ENCODE data around the gene MYO5B. TPM values are rescaled to one million over a fixed set of nuclear protein-coding genes. Genes with fewer than 3 reads are reported as not detected.

Gene MYO5B
- total RNA-seq, 2 donors from 2014 or later = 128 to 139 TPM

DNA sequence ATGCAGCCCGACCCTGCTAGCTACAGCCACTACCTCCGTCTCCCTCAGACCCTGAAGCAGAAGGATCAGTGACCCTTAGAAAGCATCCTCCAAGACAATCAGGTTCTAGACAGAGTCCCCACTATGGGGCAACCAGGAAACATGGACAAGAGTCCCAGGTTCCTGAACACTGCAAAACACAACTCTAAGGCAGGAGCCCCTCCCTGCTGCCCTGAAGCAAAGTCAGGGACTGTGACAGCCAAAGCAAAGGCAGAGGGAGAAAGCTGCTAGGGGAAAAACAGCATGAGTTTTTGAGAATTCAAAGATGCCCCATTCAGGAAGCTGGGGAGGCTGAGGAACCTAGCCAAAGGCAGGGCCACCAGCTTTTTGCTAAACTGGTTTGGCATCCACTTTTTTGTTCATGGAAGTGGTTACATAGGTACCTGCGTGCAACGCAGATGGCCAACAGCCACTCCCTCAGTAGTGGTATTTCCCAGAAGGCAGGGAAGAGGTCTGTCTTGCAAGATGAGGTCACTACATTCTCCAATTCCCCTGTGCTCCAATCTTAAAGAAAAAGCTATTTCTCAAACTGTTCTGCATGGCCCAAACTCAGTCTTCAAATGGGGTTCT lies 33.2 kb downstream of the MYO5B start:
- intact Hi-C loops (cut with DNase I, micrococcal nuclease) = no loop called here
- peak; percentile 25 for ATAC-seq
- DNase-seq = no peak

DNA sequence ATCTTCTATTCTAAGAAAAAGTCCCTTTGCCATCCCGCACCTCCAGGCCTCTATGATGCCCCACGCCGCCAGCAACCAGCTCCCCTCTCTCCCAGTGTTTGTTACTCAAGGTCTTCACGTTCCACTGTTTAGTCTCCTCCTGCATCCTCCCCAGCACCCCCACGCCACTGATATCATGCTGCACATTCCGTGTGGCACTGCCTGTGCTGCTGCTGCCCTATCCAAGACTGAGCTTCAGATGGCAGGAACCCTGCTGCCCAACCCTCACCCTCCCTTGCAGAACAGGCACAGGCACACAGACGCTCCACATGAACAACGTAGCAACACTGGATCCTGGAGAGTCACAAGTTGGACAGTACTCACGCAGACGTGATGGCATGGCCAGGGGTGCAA lies 35.3 kb downstream of the MYO5B start:
- peak; percentile 35 for ATAC-seq
- intact Hi-C loops (cut with DNase I, micrococcal nuclease) = no loop called here
- peak in 1 of 2 donors; percentile 19 for DNase-seq

DNA sequence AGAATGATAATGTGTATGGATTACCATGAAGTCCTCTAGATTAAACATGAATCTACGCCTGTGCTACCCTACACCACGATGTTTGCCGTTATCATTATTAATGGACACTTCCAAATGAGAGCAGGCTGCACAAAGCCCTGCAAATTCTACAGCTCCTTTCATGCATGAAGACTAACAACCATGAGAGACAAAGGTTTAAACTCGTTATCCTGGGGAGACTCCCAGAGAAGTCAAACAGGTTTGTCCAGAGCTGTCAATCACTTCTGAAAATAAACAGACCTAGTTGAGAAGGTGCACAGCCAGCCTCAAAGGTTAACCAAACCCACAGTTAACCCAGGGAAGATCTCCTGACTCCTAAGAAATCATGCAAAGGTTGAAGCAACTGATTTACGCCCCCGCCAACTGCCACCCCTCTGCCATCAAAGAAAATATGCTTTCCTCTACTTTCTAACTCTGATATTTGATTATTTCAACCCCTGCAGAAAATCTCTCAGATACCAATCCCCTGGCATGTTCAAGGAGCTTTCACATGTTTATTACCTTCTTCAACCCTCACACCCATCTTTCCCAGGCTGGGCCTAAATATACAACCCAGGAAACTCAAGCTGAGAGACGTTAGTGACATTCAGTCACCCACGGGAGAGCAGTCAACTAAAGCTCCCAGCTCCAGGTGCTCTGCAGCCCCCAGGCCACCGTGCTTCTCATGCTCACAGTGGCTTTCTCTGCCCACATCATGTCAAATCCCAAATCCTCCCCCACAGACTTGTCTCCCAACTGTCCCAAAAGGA lies 35.9 kb downstream of the MYO5B start:
- ATAC-seq (peak; percentile 85), DNase-seq (peak; percentile 38 to 45)
- intact Hi-C loops (cut with DNase I, micrococcal nuclease) = no loop called here

DNA sequence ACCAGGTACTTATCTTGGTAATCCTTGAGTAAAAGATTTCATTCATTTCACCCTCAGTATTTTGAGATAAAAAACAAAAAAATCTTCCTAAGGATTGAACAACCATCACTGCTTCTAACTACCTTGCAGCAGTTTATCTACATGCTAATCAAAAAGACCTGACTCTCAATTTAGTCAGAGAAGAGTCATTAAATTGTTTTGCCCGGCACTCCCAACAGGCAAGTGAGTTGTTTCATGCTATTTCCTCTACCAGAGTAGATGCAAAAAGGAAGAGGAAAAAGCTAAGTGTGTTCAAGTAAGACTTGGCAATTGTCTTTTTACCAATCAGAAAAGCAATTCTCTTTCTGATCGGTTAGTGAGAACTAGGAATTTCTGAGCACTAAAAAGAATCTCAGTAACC lies 39.5 kb downstream of the MYO5B start:
- ATAC-seq = peak; percentile 50
- intact Hi-C loops (cut with DNase I, micrococcal nuclease) = no loop called here
- no peak for DNase-seq

DNA sequence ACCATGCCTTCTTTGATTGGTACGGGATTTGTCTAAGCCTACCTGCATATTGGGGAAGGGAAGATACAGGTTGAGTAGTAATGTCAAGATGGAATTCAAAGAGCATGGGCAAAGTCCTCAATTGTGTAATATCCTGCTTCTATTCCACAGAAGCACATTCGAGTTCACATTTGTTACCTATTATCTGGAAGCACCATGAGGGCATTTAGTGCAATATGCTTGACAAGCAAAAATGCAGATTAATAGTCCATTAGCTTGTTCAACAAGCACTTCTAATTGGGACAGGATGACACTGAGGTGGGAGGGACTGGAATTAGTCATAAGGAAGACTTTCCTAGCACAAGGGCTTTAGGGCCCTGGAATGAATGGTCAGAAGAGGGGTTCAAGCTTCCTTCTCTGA lies 40.5 kb downstream of the MYO5B start:
- DNase-seq (no peak), ATAC-seq (peak; percentile 40)
- intact Hi-C loops (cut with DNase I, micrococcal nuclease) = no loop called here

DNA sequence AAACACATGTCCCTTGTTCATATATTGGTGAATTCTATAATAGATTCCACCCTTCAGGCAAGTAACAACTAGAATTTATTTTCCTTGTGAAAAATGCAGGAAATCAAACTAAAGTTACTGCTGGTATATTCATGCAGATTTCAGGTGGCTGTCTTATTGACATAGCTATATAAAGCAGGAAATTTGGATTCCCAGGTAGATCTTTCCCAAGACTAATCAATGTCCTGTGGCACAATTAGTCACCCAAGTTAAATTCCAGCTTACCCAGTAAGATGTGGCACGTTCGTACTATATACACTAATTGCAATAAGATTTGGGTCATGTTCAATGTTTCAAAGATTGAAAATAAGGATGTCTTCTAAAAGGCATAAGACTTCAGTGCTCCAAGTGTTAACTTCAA lies 42.0 kb downstream of the MYO5B start:
- DNase-seq (no peak), ATAC-seq (no peak)
- intact Hi-C loops (cut with DNase I, micrococcal nuclease) = no loop called here

DNA sequence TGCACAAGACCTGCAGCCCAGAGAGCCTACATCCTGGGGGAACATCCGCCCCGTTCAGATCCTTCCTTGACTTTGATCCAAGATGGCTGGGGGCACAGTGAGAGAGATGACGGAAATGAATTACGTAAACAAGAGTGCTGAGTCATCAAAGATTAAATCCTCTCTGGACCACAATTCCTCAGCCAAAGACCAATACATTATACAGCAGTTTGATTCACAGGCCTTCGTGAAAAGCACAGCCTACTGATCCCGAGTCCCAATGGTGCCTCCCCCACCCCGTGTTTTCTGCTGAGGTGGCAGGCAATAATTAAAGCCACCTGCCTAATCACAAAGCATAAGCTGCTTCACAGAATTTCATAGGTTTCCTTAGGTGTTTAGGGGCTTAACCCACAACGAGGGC lies 43.0 kb downstream of the MYO5B start:
- intact Hi-C loops (cut with DNase I, micrococcal nuclease) = no loop called here
- no peak for ATAC-seq
- no peak for DNase-seq

DNA sequence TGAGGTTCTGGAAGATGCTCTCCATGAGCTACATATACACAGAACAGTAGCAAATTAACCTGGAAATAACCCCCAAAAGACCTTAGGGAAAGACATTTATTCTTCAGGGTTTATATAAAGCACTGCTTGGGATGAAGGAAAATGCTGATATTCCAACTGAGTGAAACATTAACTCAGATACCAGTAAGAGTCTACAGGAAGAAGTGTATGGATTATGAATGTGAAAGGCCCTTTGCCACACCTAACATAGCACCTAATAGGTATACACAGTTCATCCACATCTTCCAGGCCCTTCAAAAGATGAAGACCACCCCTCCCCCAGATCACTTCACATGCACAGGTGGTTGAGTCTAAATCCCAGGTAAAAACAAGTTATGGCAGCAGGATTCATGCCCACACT lies 50.4 kb downstream of the MYO5B start:
- ATAC-seq = peak; percentile 91
- intact Hi-C loops (cut with DNase I, micrococcal nuclease) = no loop called here
- DNase-seq = no peak

DNA sequence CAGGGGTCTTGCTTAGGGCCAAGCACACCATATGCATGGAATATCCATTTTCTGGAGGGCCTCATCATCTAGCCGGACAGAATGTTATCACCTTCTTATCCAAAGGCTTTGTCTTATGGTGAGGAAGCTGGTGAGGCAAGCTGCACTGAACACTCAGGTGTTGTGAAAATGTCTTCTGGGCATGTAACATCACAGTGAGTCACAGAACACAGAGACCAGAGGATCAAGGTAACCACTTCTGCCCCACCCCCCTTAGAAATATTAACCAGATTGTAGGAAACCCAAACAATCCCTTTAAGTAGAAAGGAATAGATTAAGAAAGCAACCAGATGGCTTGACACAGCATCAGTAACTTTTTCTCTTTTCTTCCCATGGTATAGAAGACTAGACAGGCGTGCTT lies 51.1 kb downstream of the MYO5B start:
- no peak for DNase-seq
- intact Hi-C loops (cut with DNase I, micrococcal nuclease) = no loop called here
- ATAC-seq = peak; percentile 64

DNA sequence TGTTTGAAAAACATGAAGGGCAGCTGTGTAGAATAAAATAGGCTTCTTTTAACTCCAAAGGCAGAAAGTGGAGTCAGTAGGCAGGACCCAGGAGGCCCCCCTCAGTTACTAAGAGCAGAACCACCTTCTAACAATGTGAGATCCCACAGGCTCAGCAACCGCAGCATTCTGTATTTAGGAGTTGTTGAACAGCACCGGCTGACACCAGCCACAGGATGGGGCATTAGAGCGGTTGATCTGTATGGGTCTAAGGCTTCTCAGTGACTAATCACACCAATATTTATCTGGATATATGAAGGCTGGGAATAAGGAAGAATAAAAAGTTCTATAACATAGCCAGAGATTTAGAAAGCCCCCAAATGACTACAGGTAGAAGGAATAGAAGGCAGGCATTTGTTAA lies 51.7 kb downstream of the MYO5B start:
- no peak for ATAC-seq
- intact Hi-C loops (cut with DNase I, micrococcal nuclease) = no loop called here

DNA sequence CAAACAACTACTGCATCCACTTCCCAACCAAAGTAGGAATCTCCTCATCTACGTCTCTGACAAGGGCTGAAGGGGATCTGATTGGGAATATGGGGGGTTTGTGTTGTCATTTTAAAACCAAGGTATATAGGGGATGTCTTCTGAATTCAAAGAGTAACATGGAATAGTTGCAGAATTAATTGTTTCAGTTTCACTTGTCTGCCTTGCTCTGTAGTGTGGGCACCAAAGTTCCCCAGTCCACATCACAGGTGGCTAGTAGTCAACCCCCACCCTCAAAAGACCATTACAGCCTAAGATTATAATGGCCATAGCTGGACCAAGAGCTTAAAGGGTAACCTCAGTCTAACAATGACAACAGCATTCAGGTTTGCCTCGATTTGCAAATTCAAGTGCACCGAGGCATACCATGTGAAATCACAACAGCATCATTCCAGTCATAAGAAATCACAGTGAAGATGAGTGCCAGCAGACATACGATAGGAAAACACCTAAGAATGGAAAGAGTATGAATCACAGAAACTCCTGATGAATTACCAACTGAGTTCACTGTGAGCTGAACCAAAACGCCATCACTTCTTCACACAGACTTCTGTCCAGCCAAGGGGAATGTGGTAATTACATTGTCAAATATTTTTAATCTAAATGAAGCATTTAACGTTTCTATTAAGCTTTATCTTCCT lies 52.4 kb downstream of the MYO5B start:
- intact Hi-C loops (cut with DNase I, micrococcal nuclease) = no loop called here
- ATAC-seq = no peak
- no peak for DNase-seq

More for the DNA sequence above, 51.7 kb downstream of the MYO5B start:
- DNase-seq = no peak

DNA sequence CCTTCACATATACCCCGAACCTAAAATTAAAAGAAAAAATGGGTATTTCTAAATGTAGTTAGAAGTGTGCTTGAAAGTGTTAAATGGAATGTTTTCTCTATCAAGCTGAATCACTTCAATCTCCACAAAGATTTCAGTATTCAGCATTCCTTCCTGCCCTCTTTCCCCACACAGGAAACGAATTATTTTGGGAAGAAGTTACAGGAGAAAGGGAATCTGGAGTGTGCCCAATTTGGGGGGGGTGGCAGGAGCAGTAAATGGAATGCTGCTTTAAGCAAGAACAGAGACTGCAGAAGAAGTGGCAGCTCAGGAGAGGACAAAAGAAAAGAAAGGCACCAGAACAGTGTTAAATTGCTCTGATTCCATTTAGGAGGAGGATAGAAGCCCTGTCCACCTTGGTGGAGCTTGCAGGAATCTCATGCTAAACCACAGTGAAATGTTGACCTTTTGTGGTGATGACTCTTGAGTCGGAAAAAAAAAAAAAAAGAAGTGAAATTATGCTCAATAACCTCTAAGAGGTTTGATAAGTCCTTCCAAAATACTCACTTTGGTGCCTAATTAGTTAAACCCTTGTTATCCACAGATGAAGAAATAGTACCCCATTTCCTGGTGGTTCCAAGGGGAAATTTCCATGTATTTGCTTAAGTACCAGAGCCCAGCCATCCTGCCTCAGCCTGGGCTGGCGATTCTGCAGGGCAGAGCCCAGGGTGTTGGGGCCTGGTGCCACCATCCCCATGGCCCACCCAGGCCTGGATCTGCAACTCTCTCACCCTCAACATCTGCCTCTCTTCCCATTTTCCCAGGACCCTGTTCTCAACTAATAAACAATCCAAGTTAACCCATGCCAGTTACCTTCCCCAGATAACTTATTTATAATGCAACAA lies 56.5 kb downstream of the MYO5B start:
- intact Hi-C loops (cut with DNase I, micrococcal nuclease) = no loop called here
- ATAC-seq (no peak), DNase-seq (no peak)

DNA sequence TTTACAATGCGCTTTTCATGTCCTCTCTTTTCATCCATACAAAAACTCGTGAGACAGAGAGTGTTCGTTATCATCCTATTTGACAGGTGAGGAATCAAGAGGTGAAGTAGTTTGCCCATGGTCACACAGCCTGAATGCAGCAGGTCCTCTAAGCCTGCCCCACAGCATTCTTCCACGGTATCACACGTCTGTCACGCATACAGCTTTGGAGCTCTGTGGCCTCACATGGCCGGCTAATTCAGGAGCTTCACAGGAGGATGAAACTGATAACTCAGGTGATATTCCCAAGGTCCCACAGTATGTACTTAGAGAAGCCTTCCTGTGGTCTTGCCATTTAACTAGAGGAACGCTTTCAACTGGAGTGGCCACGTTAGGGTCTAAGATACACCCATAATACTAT lies 59.0 kb downstream of the MYO5B start:
- ATAC-seq (no peak), DNase-seq (no peak)
- intact Hi-C loops (cut with DNase I, micrococcal nuclease) = no loop called here

DNA sequence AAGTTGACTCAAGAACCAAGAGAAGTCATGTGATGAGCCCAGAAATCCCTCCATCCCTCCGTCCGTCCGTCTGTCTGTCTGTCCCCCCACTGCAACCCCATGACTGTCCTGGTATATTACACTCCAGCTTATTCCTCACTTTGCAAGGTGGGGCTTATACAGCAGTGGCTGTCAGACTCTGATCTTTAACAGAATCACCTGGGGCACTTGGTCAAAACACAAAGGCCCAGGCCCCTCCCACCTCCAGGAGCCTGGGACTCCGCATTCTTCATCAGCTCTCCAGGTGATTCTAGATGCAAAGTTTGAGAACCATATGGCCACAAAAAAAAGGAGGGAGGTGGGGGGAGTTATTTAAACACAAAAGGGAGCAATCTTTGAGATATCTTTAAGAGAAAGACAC lies 61.4 kb downstream of the MYO5B start:
- DNase-seq (no peak), ATAC-seq (no peak)
- intact Hi-C loops (cut with DNase I, micrococcal nuclease) = no loop called here

DNA sequence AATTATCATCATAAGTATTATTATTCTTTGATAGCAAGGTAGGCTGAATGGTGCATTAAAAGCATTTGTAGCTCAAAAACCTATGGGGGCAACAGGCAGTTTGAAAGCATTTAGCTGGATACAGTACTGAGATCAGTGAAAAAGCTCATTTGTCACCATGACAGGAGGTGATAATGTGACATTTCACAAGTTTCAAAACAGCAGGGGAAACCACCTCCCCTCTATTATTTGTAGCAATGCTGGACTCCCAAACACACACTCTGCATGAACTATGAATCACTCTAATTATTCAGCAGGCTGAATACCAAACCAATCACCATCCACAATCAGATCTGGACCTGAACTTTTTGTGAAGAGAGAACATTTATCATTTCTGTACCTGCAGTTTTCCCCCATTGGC lies 63.4 kb downstream of the MYO5B start:
- no peak for ATAC-seq
- intact Hi-C loops (cut with DNase I, micrococcal nuclease) = no loop called here
- DNase-seq = no peak

DNA sequence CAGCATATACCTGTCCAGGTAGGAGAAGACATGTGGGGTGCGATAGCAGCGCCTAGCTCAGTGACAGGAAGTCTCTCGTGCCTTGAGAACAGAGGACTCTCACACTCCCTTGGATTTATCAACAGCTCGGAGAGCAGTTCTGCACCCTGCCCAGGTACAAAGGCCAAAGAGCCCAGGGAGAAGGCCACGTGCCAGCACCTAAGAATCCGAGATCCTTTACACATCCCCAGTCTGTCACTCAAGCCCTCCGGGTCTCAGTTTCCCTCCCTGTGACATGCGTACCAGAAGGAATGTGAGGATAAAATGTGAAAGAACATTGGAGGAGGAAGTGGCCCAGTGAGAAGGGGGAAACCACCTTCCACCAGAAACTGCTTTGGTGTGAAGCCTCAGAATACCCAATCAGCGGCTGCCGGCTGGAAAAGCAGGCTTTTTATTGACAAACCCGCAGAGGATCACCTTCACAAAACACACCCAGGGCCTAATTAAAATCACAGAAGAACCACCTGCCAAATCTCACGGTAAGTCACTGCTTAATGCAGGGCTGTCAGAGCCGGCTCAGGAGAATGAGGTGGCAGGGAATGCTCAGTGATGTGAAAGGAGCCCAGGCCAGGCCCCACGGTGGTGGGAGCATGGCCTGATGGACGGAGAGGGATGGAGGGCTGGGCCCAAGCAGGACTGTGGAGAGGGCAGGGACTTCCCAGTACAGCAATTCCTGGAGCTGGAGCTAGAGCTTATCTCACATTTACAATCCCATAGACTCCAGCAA lies 66.3 kb downstream of the MYO5B start:
- DNase-seq (peak; percentile 76 to 84), ATAC-seq (peak; percentile 93)
- intact Hi-C loops (cut with DNase I, micrococcal nuclease) = no loop called here

DNA sequence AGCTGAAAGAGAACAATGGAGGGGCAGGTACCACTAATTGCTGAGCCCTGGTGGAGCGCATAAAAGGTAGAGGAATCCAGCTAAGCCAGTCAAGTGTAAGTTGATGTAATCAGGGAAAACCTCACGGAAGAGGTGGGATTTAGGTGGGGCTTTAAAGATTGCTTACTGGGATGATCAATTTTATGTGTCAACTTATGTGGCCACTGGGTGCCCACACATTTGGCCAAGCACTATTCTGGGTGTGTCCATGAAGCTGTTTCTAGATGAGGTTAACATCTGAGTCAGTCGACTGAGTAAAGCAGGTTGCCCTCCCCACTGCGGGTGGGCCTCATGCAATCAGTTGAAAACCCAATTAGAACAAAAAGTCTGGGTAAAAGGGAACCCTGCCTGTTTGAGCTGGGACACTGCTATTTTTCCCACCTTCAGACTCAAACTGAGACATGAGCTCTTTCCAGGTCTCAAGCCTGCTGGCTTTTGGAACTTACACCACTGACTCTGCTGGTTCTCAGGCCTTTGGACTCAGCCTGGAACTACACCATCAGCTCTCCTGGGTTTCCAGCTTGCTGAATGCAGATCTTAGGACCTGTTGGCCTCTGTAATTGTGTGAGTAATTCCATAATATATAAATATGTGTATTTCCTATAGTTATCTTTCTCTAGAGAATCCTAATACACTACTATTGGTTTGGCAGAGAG lies 67.3 kb downstream of the MYO5B start:
- DNase-seq (no peak), ATAC-seq (peak; percentile 20)
- intact Hi-C loops (cut with DNase I, micrococcal nuclease) = no loop called here

DNA sequence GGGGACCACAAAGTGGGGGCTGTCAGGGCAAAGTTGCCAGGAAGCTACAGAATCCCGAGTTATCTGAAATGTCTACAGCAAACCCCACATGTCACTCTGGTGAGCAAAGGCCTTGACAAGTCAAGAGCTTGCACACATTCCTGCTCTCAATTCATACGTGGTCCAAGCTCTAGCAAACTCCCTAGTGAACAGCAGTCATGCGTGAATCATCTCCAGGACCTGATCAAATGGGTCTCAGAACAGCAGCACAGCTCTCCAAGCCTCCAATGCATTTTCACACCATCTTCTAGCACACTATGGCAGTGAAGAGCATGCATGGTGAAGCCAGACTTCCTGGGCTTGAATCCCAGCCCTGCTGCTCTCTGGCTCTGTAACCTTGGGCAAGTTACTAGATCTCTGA lies 68.5 kb downstream of the MYO5B start:
- DNase-seq (no peak), ATAC-seq (no peak)
- intact Hi-C loops (cut with DNase I, micrococcal nuclease) = no loop called here

Data from left colon (tissue), 2 donors.